Activated CD8-positive, alpha-beta memory T cell treated with anti-CD3 and anti-CD28 coated beads, Interleukin-2, amount 50 U/mL, for 4 hours (primary cell): ENCODE results near the gene COPS6.

ENCODE experiments used
- DNase-seq: peaks from one replicate; pipeline ENCODE4 v3.0.0-alpha.2; 2020

COPS6 gene

DNA sequence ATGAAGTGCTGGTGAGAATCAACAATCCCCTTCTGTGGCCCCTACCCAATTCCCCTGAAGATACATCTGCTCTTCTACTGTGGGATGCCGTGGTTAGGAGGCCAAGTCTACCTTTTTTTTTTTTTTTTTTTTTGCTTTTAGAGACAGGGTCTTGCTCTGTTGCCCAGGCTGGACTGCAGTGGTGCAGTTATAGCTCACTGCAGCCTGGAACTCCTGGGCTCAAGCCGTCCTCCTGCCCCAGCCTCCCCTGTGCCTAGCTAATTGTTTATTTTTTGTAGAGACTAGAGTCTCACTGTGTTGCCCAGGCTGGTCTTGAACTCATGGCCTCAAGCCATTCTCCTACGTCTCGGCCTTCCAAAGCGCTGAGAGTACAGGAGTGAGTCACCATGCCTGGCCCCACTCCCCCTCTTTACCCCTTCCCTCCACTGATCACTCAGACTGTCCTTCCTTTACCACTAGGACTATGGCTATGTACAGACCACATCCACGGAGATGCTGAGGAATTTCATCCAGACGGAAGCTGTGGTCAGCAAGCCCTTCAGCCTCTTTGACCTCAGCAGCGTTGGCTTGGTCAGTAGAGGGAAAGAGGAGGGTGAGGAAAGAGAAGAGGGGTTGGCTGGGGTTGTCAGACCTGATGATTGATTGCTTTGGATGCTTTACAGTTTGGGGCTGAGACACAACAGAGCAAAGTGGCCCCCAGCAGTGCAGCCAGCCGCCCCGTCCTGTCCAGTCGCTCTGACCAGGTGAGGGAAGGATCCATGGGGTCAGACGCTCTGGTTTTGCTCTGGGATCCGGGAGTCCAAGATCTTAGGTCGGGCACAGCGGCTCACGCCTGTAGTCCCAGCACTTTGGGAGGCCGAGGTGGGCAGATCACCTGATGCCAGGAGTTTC lies 14.4 kb downstream of the COPS6 start:
- DNase-seq = no peak

DNA sequence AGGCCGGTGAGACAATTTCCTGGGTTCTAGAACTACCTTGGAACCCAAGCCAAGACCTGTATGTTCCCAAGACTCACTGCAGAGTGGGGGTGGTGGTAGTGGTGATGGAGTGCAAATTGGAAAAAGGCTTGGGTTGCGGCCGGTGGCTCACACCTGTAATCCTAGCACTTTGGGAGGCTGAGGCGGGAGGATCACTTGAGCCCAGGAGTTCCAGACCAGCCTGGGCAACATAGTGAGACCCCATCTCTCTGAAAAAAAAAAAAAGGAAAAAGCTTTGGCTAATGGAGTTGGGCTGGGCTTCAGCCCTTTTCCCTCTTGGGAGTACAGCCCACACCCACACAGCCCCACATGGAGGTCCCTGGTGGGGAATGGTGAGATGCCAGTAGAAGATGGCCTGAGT lies 16.8 kb downstream of the COPS6 start:
- DNase-seq = no peak

DNA sequence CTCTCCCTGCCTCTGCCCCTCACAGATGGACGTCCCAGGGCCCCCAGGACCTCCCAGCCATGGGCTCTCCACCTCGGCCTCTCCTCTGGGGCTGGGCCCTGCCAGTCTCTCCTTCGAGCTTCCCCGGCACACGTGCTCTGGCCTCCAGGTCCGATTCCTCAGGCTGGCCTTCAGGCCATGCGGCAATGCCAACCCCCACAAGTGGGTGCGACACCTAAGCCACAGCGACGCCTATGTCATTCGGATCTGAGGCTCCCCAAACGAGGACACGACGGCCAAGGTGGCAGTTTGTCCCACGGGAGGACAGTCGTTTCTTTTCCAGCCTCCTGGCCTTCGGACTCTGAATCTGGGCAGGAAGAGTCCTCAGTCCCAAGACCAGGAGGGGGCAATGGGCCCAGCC lies 17.9 kb downstream of the COPS6 start:
- DNase-seq = no peak

DNA sequence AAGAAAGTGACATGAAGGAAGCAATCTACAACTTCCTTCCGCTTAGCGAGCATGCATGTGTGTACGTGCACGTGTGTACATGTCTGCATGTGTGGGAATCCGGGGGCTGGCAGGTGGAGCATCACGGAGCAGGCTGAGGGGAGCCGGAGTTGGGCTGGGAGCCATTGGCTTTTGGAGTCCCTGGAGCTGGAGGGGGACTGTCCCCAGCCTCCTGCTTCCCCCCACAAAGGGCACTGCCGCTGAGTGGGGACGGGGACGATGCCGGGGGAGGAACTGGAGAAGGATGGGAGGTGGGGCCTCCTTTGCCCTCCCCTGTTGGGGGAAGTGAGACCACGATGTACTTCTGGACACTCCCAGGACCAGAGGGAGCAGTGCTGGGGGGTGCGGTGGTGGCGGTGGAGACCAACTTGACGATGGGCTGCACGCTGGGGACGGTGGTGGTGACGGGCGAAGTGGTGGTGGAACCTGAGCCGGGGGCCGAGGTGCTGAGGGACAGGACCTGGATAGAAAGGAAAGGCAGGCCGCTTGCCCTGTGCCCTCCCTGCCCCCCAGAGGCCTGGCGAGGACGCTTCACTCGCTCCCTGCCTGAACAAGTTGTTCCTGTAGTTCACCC lies 18.5 kb downstream of the COPS6 start:
- DNase-seq = no peak

DNA sequence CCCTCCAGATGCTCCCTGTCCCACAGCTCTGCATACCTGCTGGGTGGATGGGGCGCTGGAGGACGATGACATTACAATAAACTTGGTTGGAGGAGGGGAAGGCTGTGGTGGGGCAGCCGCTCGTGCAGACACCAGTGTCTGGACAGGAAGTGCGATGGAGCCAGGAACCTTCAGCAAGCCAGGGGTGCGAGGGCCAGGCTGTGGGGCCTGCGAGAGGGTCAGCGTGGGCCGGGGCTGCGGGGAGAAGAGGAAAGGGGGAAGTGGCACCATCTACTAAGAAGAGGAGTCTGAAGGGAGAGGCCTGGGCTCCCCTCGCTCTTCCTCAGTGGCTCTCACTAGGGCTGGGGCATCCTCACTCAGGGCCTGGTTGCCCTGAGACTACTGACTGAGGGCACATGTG lies 19.1 kb downstream of the COPS6 start:
- no peak for DNase-seq

DNA sequence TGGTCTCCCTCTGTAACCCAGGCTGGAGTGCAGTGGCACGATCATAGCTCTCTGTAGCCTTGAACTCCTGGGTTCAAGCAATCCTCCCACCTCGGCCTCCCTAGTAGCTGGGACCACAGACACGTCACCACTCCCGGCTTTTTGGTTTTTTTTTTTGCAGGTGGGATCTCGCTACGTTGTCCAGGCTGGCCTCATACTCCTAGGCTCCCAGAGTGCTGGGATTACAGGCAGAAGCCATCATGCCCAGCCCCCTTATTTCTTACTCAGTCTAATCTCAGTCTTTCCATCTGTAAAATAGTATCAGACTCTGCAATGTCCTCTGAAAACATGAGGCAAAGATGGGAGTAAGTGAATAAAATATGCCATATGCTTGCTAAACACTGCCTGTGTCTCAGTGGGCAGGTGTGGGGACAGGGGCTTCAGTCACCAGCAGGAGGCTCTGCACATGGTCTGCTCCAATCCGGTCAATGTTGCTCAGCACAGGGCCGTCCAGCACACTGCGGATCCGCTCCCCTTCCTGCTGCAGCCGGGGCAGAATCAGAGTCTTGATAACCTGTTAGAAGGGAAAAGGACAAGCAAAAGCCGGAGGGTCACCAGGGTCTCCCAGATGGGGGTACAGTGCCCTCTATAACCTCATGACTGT lies 20.9 kb downstream of the COPS6 start:
- no peak for DNase-seq

DNA sequence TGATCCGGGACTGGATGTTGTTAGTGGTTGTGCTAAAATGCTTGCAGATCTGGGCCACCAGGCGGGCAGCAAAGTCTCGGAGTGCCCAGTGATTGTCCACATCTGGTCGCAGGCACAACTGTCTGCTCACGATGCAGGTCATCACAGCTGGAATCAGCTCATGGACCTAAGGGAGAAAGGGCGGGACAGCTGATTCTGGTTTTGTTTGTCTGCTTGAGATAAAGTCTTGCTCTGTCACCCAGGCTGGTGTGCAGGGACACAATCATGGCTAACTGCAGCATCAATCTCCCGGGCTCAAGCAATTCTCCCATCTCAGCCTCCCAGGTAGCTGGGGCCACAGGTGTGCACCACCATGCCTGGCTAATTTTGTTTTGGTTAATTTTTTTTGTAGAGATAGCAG lies 22.4 kb downstream of the COPS6 start:
- no peak for DNase-seq

DNA sequence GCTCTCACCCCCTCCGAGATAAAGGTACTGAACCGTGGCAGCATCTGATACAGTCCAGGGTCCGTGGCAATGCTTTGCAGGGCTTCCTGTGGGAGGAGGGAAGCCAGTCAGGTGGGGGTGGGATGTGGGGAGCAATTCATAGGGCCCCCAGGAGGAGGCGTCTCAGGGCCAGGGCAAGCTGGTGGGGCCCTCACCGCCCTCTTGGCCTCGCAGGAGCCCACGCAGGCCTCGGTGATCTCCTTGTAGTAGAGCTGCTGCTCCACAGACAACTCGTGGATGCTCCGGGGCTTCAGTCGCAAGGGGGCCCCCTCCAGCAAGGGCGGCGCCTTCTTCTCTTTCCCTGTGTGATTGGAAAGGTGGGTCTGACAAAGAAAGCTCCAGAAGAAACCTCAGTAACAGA lies 23.1 kb downstream of the COPS6 start:
- no peak for DNase-seq

DNA sequence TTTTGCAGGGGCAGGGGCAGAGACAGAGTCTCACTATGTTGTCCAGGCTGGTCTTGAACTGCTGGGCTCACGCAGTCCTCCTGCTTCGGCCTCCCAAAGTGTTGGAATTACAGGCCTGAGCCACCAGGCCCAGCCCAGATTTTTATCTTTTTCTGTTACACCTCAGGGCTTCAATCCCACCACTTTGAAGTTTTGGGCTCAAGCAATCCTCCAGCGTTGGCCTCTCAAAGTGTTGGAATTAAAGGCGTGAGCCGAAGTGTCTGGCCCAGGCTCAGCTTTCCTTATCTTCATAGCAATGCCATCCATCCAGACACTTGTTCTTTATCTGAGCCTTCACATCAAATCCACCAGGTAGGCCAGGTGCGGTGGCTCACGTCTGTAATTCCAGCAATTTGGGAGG lies 26.3 kb downstream of the COPS6 start:
- no peak for DNase-seq

DNA sequence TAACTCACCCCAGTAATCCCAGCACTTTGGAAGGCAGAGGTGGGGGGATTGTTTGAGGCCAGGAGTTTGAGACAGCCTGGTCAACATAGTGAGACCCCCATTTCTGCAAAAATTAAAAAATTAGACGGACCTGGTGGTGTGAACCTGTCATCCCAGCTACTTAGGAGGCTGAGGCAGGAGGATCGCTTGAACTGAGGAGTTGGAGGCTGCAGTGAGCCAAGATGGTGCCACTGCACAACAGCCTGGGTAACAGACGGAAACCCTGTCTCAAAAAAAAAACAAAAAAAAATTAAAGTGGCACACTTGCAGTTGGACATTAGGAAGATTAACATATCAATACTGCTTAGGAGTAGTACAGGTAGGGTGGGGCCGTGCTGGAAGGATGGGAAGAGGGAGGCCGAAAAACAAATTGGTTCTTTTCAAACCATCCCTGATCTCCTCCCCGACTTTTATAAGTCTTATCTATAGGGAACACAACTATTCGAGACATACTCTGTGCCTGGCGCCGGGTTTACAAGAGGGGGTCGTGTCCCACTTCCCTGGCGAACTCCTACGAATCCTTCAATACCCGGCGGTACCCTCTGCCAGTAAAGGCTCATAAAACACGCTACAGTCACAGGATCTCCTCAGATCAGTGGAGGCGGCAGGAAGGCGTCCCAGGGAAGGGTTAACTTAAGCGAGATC lies 29.8 kb downstream of the COPS6 start:
- DNase-seq = no peak

DNA sequence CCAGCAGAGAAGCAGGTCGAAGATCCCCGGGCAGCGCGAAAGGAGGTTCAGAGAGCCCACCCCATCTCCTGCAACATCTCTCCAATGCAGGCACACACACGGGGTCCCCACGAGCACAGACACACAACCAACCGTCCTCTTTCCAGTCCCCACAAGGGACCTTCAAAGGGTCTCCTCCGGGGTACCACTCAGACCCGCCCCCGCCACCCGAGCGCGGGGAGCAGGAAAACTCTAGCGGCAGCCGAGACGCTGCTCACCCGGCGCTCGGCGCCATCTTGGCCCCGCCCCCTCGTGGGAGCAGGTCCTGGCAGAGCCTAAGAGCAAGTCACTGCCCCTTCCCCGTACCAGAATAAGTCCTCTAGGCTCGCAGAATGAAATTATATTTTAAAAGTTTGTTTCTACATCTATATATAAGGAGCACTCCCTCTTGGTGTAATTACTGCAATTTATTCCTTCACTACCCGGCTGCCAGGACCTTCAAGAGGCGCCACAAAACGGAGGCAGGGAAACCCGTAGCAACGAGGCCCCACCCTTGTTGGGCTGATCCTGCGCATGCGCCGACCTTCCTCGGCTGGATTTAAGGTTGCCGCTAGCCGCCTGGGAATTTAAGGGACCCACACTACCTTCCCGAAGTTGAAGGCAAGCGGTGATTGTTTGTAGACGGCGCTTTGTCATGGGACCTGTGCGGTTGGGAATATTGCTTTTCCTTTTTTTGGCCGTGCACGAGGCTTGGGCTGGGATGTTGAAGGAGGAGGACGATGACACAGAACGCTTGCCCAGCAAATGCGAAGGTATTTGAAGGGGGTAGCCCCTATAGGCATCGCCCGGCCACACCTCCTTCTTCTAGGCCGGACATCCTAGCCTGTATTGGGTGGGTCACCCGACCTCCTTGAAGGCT lies 30.6 kb downstream of the COPS6 start, which contains the start of the genes CNPY4 and TAF6:
CNPY4 (plus strand) TSS at position 563 of the 898 bp plus-strand sequence; CDS start at position 674, 111 bp downstream.
TAF6 (minus strand) TSS at position 287 of the 898 bp plus-strand sequence. CDS start 5,149 bp downstream, outside the sequence.
- peak; percentile 94 for DNase-seq

DNA sequence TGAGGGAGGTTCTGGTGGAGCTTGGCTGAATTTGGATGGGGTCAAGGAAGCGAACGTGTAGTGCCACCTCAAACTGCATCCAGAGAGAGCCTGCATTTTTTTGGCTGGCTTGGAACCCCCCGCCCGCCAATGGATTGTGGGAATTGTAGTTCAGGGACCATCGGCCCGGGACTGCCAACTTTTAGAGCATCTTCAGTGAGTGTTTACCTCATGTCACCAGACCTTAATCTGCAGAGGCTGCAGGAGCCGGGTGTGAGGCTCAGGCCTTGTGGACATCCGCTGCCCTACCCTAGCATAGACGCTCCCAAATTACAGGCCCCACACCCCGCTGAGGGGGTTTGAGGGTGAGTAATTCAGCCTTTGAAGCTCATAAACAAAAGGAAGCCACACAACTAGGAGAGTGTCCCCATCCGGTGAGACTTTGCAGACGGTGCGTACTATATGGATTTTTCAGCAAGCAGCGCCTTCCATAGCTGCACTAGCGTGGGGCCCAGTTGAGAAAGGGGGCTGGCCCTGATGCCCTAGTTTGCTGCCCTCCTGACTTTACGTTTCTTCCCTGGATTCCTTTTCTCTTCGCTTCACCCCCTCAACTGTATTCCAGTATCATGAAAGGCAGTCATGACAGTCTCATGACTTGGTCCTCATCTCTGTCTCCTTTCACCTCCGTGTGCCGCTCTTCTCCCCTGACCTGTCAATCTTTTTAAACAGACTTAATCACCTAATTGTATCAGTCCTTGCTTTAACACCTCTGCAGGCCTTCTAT lies 31.4 kb downstream of the COPS6 start:
- peak; percentile 61 for DNase-seq

DNA sequence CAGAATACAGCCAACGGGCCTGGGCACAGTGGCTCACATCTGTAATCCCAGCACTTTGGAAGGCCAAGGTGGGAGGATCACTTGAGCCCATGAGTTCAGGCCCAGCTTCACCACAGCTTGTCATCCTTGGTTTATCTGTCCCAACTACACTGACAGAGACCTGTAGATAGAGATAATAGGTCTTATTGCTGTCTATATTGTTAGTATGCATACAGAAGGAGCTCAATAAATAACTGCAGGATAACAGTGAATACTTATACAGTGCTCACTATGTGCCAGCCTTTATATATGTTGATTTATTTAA lies 31.9 kb downstream of the COPS6 start:
- DNase-seq = no peak

DNA sequence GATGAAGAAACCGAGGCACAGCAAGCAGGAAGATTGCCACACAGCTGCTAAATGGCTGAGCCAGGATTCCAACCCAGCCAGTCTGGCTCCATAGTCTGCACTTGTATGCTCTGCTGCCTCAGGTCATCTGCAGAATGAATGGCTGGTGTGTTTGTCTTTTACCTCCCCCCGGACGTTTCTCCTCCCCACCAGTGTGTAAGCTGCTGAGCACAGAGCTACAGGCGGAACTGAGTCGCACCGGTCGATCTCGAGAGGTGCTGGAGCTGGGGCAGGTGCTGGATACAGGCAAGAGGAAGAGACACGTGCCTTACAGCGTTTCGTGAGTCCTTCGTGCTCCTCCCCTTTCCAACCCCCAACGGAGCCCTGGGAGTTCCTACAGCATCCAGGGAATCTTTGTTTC lies 33.3 kb downstream of the COPS6 start:
- no peak for DNase-seq

DNA sequence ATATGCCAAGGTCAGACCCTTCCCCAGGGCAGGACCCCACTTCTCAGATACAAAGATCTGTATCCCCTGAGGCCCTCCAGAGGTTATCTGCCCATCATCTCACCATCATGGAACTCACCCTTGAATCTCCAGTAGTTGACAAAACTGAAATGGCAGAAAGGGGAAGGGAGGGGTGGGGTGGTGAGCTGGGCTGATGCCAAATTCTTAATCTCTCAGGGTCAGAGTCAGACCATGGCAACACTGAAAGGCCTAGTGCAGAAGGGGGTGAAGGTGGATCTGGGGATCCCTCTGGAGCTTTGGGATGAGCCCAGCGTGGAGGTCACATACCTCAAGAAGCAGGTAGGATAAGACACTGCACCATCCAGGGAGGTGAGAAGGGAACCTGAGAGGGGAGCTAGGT lies 33.8 kb downstream of the COPS6 start:
- DNase-seq = no peak

DNA sequence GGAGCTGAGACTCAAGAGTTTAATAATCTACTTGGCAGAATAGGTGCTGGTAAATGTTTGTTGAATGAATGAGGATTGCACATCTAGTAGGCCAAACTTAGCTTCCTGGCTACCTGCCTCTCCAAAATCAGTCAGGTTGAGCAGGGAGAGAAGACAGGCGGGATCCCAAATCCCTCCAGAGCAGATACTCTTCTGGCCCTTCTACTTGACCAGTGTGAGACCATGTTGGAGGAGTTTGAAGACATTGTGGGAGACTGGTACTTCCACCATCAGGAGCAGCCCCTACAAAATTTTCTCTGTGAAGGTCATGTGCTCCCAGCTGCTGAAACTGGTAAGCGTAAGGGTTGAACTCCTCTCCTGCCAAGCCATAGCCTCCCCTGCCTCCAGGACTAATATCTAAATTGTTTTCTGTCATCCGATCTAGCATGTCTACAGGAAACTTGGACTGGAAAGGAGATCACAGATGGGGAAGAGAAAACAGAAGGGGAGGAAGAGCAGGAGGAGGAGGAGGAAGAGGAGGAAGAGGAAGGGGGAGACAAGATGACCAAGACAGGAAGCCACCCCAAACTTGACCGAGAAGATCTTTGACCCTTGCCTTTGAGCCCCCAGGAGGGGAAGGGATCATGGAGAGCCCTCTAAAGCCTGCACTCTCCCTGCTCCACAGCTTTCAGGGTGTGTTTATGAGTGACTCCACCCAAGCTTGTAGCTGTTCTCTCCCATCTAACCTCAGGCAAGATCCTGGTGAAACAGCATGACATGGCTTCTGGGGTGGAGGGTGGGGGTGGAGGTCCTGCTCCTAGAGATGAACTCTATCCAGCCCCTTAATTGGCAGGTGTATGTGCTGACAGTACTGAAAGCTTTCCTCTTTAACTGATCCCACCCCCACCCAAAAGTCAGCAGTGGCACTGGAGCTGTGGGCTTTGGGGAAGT lies 35.8 kb downstream of the COPS6 start:
- DNase-seq = no peak

DNA sequence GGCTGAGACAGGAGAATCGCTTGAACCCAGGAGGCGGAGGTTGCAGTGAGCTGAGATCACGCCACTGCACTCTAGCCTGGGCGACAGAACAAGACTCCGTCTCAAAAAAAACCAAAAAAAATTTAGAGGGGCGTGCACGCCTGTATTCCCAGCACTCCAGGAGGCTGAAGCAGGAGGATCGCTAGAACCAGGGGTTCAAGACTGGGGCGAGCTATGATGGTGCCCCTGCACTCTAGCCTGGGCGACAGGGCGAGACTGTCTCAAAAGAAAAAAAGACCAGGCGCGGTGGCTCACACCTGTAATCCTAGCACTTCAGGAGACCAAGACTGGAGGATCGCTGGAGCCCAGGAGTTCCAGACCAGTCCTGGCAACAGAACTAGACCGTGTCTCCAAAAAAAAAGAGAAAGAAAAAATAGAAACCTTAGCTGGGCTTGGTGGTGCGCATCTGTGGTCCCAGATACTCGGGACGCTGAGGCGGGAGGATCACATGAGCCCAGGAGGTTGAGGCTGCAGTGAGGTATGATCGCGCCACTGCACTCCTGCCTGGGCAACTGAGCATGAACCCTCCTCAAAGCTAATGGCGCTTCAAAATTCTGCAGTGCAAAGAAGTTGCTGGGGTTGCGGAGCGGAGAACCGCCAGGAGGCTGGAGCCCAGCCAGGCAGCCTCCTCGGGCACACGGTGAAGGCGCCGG lies 37.6 kb downstream of the COPS6 start:
- no peak for DNase-seq

DNA sequence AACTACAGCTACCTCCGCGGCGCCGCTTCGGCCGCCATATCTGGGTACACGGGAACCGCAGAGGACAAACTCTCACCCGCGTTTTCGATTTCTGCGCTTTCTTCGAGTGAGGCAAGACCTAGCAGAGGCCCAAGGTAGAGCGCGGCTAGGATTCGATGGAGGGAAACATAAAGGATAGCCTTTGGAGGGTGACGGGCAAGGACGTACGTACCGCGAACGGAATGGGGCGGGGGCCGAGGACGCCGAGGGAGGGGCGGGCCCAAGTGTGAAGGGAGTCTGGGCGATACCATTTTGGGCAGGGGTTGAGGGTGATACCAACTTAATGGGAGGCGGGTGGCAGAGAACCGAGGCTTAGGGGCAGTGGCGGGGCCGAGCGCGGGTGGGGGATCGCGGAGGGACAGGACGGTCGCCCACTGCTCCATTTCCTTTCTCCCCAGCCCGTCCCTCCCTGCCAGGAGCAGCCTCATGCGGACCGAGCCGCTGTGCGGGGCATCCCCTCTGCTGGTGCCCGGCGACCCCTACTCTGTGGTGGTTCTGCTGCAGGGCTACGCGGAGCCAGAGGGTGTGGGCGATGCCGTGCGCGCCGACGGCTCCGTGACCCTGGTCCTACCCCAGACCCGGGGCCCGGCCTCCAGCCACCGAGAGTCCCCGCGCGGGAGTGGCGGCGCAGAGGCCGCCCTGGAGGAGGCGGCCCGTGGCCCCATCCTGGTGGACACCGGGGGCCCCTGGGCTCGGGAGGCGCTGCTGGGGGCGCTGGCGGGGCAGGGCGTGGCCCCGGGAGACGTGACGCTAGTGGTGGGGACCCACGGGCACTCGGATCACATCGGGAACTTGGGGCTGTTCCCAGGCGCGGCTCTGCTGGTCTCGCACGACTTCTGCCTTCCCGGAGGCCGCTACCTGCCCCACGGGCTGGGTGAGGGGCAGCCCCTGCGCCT lies 38.4 kb downstream of the COPS6 start, which contains the start of gene MBLAC1:
MBLAC1 (plus strand) TSS at position 37 of the 935 bp plus-strand sequence; CDS start at position 466, 429 bp downstream.
- DNase-seq = peak; percentile 89
